ENCODE results near the gene GGA2.

DNA sequence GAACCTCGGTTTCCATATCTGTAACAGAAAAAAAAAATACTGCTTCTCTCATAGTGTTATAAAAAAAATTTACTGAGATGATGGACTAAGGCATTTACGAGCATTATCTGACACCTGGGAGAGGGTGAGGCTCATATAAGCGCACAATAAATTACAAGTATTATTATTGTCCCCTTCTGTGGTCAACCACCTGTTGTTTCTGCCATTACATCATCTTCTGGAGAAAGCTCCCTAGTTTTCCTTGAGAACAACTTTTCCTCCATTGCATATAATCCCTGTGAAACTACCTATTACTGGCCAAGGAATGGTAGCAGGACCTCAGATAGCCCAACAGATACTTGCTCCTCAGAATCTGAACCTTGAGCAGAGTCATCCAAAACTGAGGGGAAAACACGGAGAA is 11.7 kb upstream of the GGA2 start:
- TF ChIP-seq, protein P1, sequence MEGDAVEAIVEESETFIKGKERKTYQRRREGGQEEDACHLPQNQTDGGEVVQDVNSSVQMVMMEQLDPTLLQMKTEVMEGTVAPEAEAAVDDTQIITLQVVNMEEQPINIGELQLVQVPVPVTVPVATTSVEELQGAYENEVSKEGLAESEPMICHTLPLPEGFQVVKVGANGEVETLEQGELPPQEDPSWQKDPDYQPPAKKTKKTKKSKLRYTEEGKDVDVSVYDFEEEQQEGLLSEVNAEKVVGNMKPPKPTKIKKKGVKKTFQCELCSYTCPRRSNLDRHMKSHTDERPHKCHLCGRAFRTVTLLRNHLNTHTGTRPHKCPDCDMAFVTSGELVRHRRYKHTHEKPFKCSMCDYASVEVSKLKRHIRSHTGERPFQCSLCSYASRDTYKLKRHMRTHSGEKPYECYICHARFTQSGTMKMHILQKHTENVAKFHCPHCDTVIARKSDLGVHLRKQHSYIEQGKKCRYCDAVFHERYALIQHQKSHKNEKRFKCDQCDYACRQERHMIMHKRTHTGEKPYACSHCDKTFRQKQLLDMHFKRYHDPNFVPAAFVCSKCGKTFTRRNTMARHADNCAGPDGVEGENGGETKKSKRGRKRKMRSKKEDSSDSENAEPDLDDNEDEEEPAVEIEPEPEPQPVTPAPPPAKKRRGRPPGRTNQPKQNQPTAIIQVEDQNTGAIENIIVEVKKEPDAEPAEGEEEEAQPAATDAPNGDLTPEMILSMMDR (IDR thresholded peaks at IDR 0.05): no peak
- no peak for TF ChIP-seq EZH2 (IDR thresholded peaks at IDR 0.05)
